GM19351 (cell line): ENCODE results near the gene ST3GAL3.
"Not testable (repeated sequence)": the region's sequence is repeated elsewhere in the genome, so short reads cannot be mapped to it uniquely, and the experiment has no call there.

Source experiments
- ATAC-seq: cut with Tn5 transposase; IDR thresholded peaks from one replicate; pipeline ENCODE4 v1.9.1; 2021; ENCODE audit warnings: mild to moderate bottlenecking, moderate library complexity; ENCODE audit not compliant: unreplicated experiment

ST3GAL3 gene

GRCh38 chr1:43699281-43699680 lies 8.1 kb upstream of the ST3GAL3 start:
- ATAC-seq = no peak

GRCh38 chr1:43703836-43704235 lies 3.5 kb upstream of the ST3GAL3 start:
- ATAC-seq = no peak

GRCh38 chr1:43704838-43705237 lies 2.5 kb upstream of the ST3GAL3 start:
- ATAC-seq = no peak

- no peak for ATAC-seq
Observed at GRCh38 chr1:43705334-43705733, 2.0 kb upstream of the ST3GAL3 start.

- no peak for ATAC-seq
Observed at GRCh38 chr1:43705982-43706597, 1.2 kb upstream of the ST3GAL3 start.

- peak; percentile 10 for ATAC-seq
Observed at GRCh38 chr1:43706598-43707189, 642 bp upstream of the ST3GAL3 start.

- no peak for ATAC-seq
Observed at GRCh38 chr1:43708002-43708410, 670 bp downstream of the ST3GAL3 start.

GRCh38 chr1:43711049-43711448 lies 3.7 kb downstream of the ST3GAL3 start:
- no peak for ATAC-seq

- ATAC-seq = no peak
Observed at GRCh38 chr1:43711524-43712386, 4.4 kb downstream of the ST3GAL3 start.

- no peak for ATAC-seq
Observed at GRCh38 chr1:43716559-43717281, 9.4 kb downstream of the ST3GAL3 start.

GRCh38 chr1:43719063-43719462 lies 11.7 kb downstream of the ST3GAL3 start:
- ATAC-seq = no peak

- not testable (repeated sequence) for ATAC-seq
Observed at GRCh38 chr1:43719670-43720419, 12.5 kb downstream of the ST3GAL3 start.

GRCh38 chr1:43722810-43723209 lies 15.5 kb downstream of the ST3GAL3 start:
- ATAC-seq = no peak

GRCh38 chr1:43729816-43730463 lies 22.6 kb downstream of the ST3GAL3 start:
- ATAC-seq = no peak

- no peak for ATAC-seq
Observed at GRCh38 chr1:43731867-43732531, 24.7 kb downstream of the ST3GAL3 start.

- ATAC-seq = no peak
Observed at GRCh38 chr1:43736819-43737218, 29.5 kb downstream of the ST3GAL3 start.

- no peak for ATAC-seq
Observed at GRCh38 chr1:43742026-43742425, 34.7 kb downstream of the ST3GAL3 start.

- no peak for ATAC-seq
Observed at GRCh38 chr1:43743206-43743605, 35.9 kb downstream of the ST3GAL3 start.

GRCh38 chr1:43747736-43748135 lies 40.4 kb downstream of the ST3GAL3 start:
- ATAC-seq = no peak

- no peak for ATAC-seq
Observed at GRCh38 chr1:43750083-43750482, 42.7 kb downstream of the ST3GAL3 start.
